Activated CD4-positive, alpha-beta T cell treated with anti-CD3 and anti-CD28 coated beads, Interleukin-2, amount 50 U/mL, for 24 hours (primary cell): ENCODE measurements around the gene THUMPD3.
A peak's percentile ranks its signal among the peaks of the same experiment; 100 is the strongest.

Source experiments
- DNase-seq, 2 donors: peaks; one replicate each; pipeline ENCODE4 v3.0.0-alpha.2; 2020; ENCODE audit warnings: low read depth in 1 of 2, low spot score in 1 of 2

Gene THUMPD3

DNA sequence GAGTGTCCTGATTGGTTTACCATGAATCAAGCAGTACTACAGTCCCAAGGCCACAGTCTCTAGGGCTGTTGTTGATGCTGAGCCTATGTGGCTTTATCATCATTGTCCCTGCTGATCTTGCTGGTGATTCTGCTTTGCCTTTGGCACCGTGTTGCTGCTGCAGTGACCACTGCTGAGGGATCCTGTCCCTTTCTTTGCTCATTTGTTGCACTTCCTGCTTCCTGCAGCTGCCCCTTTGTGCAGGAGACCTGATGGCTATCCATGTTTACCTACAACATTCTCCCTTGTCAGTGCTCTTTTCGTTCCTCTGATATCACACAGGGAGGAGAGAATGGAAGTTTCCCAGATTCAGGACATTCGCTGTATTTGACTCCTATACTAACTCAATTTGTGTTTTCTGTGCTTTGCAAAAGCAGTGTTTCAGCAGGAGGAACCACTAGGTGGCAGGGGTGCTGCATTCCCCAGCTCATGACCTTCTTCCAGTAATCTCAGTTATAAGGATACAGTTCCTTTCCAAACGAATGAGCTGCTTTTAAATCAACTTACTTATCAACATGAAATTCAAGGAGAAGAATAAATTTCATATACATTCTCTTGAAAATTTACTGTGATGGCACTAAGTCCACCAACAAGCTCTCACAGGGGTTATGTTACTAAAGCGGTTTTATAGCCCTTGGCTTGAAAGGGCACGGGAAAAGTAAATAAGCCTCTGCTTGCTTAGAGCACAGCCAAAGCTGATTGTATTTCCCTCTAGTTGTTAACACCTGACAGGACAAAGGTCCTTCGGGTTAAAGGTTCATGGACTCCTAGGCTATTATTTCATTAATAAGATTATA lies 9.7 kb upstream of the THUMPD3 start:
- peak in 1 of 2 donors; percentile 23 for DNase-seq

DNA sequence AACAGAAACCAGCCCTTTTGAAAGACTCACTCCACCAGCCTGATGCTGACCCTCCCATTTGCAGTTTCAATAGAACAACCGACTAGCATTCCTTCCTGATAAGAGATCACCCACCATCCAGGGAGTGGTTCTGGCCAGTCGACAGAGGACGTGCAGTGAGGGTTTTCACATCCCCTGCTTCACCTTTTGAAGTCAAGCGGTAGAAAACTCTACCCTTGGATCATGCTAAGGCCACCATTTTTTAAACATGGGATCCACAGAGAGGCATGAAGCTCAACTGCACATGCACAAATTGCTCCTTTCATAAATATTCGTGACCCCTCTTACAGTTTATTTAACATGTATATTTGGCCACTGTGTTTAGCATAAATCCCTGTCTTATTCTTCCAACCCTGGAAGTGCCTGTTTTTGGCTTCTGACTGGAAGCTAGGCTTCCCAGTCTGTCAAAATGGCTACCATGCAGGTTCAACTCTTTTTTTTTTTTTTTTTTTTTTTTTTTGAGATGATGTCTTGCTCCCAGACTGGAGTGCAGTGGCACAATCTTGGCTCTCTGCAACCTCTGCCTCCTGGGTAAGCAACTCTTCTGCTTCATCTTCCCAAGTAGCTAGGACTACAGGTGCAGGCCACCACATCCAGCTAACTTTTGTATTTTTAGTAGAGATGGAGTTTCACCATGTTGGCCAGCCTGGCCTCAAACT lies 1.0 kb upstream of the THUMPD3 start:
- no peak for DNase-seq

DNA sequence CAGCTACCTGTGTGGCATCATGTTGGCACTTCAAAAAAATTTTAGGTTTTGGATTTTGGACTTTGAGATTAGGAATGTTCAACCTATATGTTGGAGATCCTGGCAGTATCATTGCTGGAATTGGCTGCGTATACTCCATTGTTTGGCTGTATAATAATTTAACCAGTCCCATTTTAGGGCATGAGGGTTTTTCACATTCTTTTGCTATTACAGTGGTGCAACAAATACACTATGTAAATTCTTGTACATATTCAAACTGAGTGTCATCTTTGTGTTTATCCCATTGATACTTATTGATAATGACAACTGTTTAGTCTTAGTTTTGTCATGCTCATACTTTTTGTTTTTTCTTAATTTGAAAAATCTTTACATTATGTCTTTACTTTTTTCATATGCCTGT lies 6.7 kb downstream of the THUMPD3 start:
- DNase-seq, result no peak

DNA sequence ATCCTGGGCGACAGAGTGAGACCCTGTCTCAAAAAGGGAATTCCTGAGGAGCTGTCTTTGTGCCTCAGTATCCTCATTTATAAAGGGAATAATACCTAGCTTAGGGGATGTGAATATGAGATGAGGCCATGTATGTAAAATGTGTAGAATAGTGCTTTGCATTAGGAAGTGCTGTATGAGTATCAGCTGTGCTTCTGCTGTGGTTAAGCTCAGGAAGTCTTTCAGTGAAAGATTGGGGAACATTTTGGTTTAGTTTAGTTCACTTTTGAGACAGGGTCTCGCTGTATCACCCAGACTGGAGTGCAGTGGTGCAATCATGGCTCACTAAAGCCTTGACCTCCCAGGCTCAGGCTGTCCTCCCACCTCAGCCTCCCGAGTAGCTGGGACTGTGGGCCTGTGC lies 10.6 kb downstream of the THUMPD3 start:
- DNase-seq, result no peak

DNA sequence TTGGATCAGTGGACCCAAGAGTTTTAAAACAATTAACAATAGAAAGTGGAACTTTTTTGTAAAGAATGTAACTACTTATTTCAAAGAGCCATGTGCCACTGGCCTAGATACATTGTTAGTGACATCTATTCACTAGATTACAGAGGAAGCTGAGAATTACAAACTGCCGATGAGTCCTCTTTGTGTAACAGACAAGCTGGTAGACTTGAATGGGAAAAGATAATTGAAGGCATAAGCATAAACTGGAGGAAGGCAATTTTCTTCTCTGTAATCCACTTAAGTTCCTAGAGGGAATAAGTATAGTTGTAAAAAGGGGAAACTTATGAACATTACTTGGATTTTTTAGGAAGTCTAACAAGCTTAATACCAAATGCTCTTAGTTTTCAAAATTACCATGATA lies 15.1 kb downstream of the THUMPD3 start:
- DNase-seq, result no peak

DNA sequence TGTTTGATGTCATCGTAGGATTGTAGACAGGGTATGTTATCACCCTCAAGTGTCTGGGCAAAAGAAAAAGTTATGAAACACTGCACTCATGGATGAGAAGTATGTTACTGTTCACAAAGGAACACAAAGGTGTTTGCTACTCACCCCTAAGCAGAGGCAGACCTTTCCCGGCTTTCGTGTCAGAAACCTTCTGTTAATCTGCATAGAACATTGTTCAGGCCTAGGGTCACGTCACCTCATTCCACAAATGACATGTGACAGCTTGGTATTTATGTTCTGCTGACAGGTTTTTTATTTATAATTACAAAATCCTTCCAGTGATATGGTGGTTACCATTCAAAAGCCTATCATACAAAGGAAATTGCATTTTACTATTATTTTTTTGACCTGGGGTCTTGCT lies 16.5 kb downstream of the THUMPD3 start:
- no peak for DNase-seq

DNA sequence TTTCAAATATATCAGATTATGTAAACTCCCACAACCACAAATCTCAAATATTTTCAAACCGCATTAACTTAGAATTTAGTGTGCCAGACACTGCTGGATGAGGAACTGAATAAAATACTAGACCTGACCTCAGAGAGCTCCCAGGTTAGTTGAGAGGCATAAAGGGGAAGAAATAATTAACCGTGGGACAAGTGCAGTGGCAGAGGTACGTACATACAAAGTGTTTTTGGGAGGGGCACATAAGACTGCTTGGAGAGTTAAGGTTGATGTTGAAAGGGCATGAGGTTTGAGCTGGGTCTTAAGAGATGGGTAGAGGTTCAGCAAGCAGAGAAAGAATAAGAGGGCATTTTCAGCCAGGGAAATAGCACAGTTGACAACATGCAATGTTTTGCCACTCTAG lies 17.2 kb downstream of the THUMPD3 start:
- no peak for DNase-seq

DNA sequence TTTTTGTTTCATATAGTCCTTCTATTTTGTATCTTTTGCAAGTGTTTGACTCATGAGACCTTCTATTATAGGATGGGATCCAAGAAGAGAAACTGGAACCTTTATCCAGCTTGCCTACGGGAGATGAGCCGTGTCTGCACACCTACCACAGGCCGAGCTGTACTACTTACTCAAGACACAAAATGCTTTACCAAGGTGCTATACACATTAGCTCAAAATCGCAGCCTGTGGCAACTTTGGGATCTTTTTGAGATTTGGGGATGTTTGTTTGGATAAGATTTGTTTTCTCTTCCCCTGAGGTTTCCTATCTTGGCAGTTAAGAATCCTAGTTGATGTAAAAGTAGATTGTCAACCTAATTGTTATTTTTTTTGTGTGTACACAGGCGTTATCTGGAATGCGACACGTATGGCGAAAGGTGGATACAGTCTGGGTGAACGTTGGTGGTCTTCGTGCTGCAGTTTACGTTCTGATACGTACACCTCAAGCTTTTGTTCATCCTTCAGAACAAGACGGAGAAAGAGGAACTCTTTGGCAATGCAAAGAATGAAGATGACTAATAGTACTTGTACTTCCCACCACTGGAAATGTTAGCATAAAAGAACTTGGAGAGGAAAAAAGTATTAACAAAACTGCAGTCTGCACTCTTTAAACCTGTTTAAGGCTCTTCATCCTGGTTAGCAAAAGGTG lies 21.4 kb downstream of the THUMPD3 start:
- no peak for DNase-seq

GRCh38 chr3:9385187-9386077 lies 22.6 kb downstream of the THUMPD3 start:
- no peak for DNase-seq

DNA sequence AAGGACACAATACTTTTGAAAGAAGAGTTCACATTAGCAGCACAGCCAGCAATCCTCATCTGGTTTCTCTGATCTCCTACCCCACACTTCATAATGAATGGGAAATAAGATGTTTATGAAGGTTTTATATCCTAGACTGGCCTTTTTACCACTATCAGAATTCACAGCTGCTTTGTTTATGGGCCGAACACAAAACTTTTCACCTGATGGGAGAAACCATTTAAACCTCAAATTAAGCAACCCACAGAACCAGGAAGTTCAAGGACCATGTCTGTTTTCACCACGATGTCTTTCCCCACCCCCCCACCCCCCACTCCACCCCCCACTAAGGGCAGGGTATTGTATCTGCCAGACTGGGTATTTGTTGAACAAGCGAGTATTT lies 23.2 kb downstream of the THUMPD3 start:
- DNase-seq, result no peak

GRCh38 chr3:9386501-9387321 lies 23.9 kb downstream of the THUMPD3 start:
- no peak for DNase-seq

DNA sequence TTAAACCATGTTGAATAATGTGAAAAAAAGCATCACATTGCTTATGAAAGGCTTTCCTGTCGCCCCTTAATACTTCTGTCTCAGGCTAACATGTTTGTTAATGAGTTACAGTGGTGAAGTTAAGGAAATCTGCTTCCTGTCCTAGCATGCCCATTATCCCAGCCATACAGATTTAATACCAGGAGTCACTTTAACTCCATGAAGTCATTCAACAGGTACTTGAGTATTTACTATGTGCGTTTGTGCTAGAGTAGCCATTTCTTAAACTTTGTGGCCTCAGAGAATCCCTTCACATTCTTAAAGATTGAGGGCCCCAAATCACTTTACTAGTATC lies 24.4 kb downstream of the THUMPD3 start:
- no peak for DNase-seq

GRCh38 chr3:9388142-9388541 lies 25.3 kb downstream of the THUMPD3 start:
- no peak for DNase-seq

DNA sequence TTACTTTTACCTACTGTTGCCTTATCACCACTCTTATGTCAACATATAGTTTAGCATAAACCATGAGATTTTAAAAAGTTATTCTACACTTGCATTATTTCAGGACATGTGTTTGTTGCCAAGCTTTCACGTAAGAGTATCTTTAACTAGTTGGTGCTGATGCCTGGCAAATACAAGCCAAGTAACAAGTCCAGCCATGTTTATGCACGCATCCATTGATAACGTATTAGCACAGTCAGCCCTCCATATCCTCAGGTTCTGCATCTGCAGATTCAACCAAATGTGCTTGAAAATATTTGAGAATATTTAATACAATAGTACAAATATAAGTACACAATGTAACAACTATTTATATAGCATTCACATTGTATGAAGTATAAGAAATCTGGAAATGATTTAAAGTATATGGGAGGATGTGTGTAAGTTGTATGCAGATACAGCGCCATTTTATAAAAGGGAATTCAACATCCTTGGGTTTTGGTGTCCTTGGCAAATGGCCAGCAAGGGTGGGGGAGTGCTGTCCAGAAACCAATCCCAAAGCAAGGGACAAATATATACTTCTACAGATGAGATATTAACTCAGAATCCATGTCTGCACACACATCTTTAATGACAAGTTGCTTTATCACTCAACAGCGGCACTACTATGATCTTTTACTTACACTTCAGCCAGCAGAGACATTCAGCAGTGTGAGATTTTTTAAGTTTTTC lies 25.9 kb downstream of the THUMPD3 start:
- no peak for DNase-seq

- no peak for DNase-seq
Measured at GRCh38 chr3:9390265-9390888, 27.5 kb downstream of the THUMPD3 start.

GRCh38 chr3:9392041-9392440 lies 29.2 kb downstream of the THUMPD3 start:
- no peak for DNase-seq

DNA sequence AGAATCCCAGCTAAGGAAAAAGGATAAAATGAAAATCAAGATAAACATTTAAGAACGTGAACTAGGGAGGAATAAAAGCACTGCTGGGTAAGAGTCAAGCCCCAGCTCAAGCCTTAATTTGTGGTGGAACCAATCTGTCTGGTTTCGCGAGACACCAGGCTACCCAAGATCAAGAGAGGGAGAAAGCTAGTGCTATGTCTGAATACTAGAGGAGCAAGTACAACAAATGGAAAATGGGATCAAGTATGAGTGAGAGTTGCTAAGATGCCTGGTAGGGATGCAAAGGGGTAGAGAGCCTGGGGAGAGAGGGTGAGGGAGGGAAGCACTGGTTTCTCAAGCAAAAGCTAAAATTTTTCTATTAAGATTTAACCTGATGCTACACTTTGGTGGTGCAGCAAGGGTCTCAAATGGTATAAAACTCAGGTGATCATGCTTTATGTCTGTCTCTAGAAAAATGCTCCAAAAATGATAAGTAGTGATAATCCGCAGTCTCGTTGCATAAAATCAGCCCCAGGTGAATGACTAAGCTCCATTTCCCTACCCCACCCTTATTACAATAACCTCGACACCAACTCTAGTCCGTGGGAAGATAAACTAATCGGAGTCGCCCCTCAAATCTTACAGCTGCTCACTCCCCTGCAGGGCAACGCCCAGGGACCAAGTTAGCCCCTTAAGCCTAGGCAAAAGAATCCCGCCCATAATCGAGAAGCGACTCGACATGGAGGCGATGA lies 32.9 kb downstream of the THUMPD3 start:
- no peak for DNase-seq

- DNase-seq, result peak in 1 of 2 donors; percentile 76
Measured at GRCh38 chr3:9396301-9396631, 33.4 kb downstream of the THUMPD3 start.
